ENCODE results near the gene MFF. TPM values are rescaled to one million over a fixed set of nuclear protein-coding genes. Genes with fewer than 3 reads are reported as not detected.
A peak's percentile ranks its signal among the peaks of the same experiment; 100 is the strongest.

MFF gene
- total RNA-seq, 1 donor from 2014 or later: 65.8 TPM

GRCh38 chr2:227398684-227399670 is 73.9 kb downstream of the MFF start:
- Histone ChIP-seq H3K9me3 (ENCODE audit: control insufficient read depth in 3 of 3, low read length in 3 of 3) (no peaks in the 10 kb centered on the region), H3K36me3 (ENCODE audit: control insufficient read depth in 3 of 3, insufficient read depth in 3 of 3, low read length in 3 of 3) (no peaks in the 10 kb centered on the region), H3K4me3 (ENCODE audit: low read length in 3 of 3) (no peak overlapping the region), H3K4me1 (ENCODE audit: control insufficient read depth in 3 of 3, insufficient read depth in 3 of 3, low read length in 3 of 3) (no peaks in the 10 kb centered on the region), H3K9ac (ENCODE audit: low read depth in 1 of 3, low read length in 3 of 3) (no peak overlapping the region), H3K27me3 (ENCODE audit: control insufficient read depth in 3 of 3, insufficient read depth in 3 of 3, low read length in 3 of 3) (peaks cover 0 to 8% (median 0%) of the 10 kb centered on the region in 3 donors), H3K27ac (ENCODE audit: low read depth, low read length) (no peak overlapping the region)

DNA sequence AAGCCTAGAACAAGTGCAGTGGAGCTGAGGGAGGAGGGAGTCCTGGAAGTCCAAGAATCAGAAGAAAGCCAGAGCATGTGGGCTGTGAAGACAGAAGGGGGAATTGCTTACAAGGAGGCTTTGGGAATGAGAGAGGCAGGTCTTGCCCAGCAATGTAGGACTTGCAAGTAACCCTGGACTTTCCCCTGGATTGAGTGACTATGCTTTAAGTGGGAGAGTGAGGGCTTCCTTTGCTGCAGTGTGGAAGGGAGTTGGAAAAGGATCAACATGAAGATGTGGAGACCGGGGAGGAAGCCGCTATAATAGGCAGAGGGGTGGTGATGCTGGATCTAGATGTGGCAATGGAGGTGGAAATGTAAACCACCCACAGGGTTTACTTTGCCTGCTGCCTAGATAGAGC is 76.5 kb downstream of the MFF start:
- peaks cover 0 to 8% (median 0%) of the 10 kb centered on the region in 3 donors for H3K27me3 ChIP-seq (ENCODE audit: control insufficient read depth in 3 of 3, insufficient read depth in 3 of 3, low read length in 3 of 3)
- no peaks in the 10 kb centered on the region for H3K36me3 ChIP-seq (ENCODE audit: control insufficient read depth in 3 of 3, insufficient read depth in 3 of 3, low read length in 3 of 3)
- no peak overlapping the region for H3K4me3 ChIP-seq (ENCODE audit: low read length in 3 of 3)
- H3K9me3 ChIP-seq (ENCODE audit: control insufficient read depth in 3 of 3, low read length in 3 of 3): no peaks in the 10 kb centered on the region
- H3K27ac ChIP-seq (ENCODE audit: low read depth, low read length): no peak overlapping the region
- H3K4me1 ChIP-seq (ENCODE audit: control insufficient read depth in 3 of 3, insufficient read depth in 3 of 3, low read length in 3 of 3): peaks cover 1 to 8% (median 3%) of the 10 kb centered on the region in 3 donors
- H3K9ac ChIP-seq (ENCODE audit: low read depth in 1 of 3, low read length in 3 of 3): no peak overlapping the region

DNA sequence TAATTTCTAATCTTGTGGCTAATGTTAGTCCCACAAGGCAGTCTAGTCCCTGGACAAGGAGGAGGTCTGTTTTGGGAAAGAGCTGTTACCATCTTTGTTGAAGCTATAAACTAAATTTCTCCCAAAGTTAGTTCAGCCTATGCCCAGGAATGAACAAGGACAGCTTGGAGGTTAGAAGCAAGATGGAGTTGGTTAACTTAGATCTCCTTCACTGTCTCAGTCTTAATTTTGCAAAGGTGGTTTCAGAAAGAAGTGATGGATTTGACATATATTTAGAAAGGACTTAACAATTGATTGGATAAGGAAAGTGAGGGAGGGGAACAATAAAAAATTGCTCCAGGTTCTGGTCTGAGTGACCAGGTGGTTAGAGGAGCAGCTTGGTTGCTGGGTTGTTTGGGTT is 77.3 kb downstream of the MFF start:
- H3K9me3 ChIP-seq (ENCODE audit: control insufficient read depth in 3 of 3, low read length in 3 of 3): no peaks in the 10 kb centered on the region
- H3K4me1 ChIP-seq (ENCODE audit: control insufficient read depth in 3 of 3, insufficient read depth in 3 of 3, low read length in 3 of 3): peaks cover 6 to 13% (median 7%) of the 10 kb centered on the region in 3 donors
- H3K36me3 ChIP-seq (ENCODE audit: control insufficient read depth in 3 of 3, insufficient read depth in 3 of 3, low read length in 3 of 3): no peaks in the 10 kb centered on the region
- no peak overlapping the region for H3K9ac ChIP-seq (ENCODE audit: low read depth in 1 of 3, low read length in 3 of 3)
- peaks cover 0 to 8% (median 0%) of the 10 kb centered on the region in 3 donors for H3K27me3 ChIP-seq (ENCODE audit: control insufficient read depth in 3 of 3, insufficient read depth in 3 of 3, low read length in 3 of 3)
- no peak overlapping the region for H3K27ac ChIP-seq (ENCODE audit: low read depth, low read length)
- no peak overlapping the region for H3K4me3 ChIP-seq (ENCODE audit: low read length in 3 of 3)

GRCh38 chr2:227402959-227403358 is 77.9 kb downstream of the MFF start:
- H3K9ac ChIP-seq (ENCODE audit: low read depth in 1 of 3, low read length in 3 of 3): no peak overlapping the region

DNA sequence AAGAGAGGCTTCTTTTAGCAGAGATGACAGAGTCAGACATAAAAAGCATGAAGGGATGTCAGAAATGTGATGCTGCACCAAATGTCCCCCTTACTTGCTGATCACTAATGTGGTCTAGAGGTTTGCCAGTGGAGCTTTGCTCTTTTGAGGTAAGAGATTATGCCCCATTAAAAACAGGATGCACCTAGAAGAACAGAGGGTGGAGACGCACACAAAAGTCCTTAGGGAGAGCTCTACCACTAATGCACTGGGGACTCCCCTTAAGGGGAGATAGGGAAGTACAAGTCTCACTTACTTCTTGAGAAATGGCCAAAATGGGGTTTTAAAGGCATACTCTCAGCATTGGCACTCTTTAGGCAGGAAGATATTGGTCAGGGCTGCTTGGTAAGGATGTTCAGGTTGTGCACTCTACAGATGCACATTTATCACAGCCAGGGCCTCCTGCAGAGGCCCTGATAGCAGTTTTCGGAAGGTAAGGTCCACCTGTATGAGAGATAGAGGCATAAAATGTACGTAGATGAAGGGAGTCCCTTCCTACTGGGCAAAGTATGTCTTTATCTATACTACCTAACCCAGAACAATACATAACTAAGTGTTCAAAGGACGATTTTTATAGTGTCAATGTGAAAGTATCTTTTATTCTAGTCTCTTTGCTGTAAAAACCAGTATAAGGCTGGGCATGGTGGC is 79.7 kb downstream of the MFF start:
- peaks cover 0 to 6% (median 6%) of the 10 kb centered on the region in 3 donors for H3K27me3 ChIP-seq (ENCODE audit: control insufficient read depth in 3 of 3, insufficient read depth in 3 of 3, low read length in 3 of 3)
- no peak overlapping the region for H3K9ac ChIP-seq (ENCODE audit: low read depth in 1 of 3, low read length in 3 of 3)
- no peaks in the 10 kb centered on the region for H3K36me3 ChIP-seq (ENCODE audit: control insufficient read depth in 3 of 3, insufficient read depth in 3 of 3, low read length in 3 of 3)
- no peak overlapping the region for H3K27ac ChIP-seq (ENCODE audit: low read depth, low read length)
- H3K9me3 ChIP-seq (ENCODE audit: control insufficient read depth in 3 of 3, low read length in 3 of 3): no peaks in the 10 kb centered on the region
- peaks cover 9 to 17% (median 13%) of the 10 kb centered on the region in 3 donors for H3K4me1 ChIP-seq (ENCODE audit: control insufficient read depth in 3 of 3, insufficient read depth in 3 of 3, low read length in 3 of 3)
- H3K4me3 ChIP-seq (ENCODE audit: low read length in 3 of 3): no peak overlapping the region

More at GRCh38 chr2:227402959-227403358, 77.9 kb downstream of the MFF start:
- no peak overlapping the region for H3K27ac ChIP-seq (ENCODE audit: low read depth, low read length)
- H3K36me3 ChIP-seq (ENCODE audit: control insufficient read depth in 3 of 3, insufficient read depth in 3 of 3, low read length in 3 of 3): no peaks in the 10 kb centered on the region
- no peaks in the 10 kb centered on the region for H3K9me3 ChIP-seq (ENCODE audit: control insufficient read depth in 3 of 3, low read length in 3 of 3)
- no peak overlapping the region for H3K4me3 ChIP-seq (ENCODE audit: low read length in 3 of 3)
- peaks cover 9 to 17% (median 11%) of the 10 kb centered on the region in 3 donors for H3K4me1 ChIP-seq (ENCODE audit: control insufficient read depth in 3 of 3, insufficient read depth in 3 of 3, low read length in 3 of 3)
- H3K27me3 ChIP-seq (ENCODE audit: control insufficient read depth in 3 of 3, insufficient read depth in 3 of 3, low read length in 3 of 3): peaks cover 0 to 6% (median 4%) of the 10 kb centered on the region in 3 donors

GRCh38 chr2:227406177-227407031 is 81.4 kb downstream of the MFF start:
- Histone ChIP-seq H3K9ac (ENCODE audit: low read depth in 1 of 3, low read length in 3 of 3) (peak overlapping the region in 1 of 3 donors; percentile 34), H3K27ac (ENCODE audit: low read depth, low read length) (peak overlapping the region; percentile 60), H3K4me1 (ENCODE audit: control insufficient read depth in 3 of 3, insufficient read depth in 3 of 3, low read length in 3 of 3) (peaks cover 9 to 17% (median 13%) of the 10 kb centered on the region in 3 donors), H3K36me3 (ENCODE audit: control insufficient read depth in 3 of 3, insufficient read depth in 3 of 3, low read length in 3 of 3) (no peaks in the 10 kb centered on the region), H3K4me3 (ENCODE audit: low read length in 3 of 3) (no peak overlapping the region), H3K27me3 (ENCODE audit: control insufficient read depth in 3 of 3, insufficient read depth in 3 of 3, low read length in 3 of 3) (peaks cover 0 to 6% (median 3%) of the 10 kb centered on the region in 3 donors), H3K9me3 (ENCODE audit: control insufficient read depth in 3 of 3, low read length in 3 of 3) (no peaks in the 10 kb centered on the region)

Other genes with a start within 250 kb of the MFF start
- gene COL4A4, start 161.0 kb upstream of the MFF start, total RNA-seq: under 0.01 TPM
- under 0.01 TPM for gene COL4A3, start 160.6 kb upstream of the MFF start, total RNA-seq
- not detected for gene TM4SF20, start 54.1 kb downstream of the MFF start, total RNA-seq
- gene SCYGR1, start 62.7 kb downstream of the MFF start, total RNA-seq: not detected
- 20.9 TPM for gene AGFG1, start 146.9 kb downstream of the MFF start, total RNA-seq

Data from skeletal muscle tissue (tissue), 4 donors.